Measurements from ENCODE around the gene LPXN.
"Not testable (repeated sequence)": the region's sequence is repeated elsewhere in the genome, so short reads cannot be mapped to it uniquely, and the experiment has no call there.

The LPXN gene

GRCh38 chr11:58578635-58579191, 3.1 kb upstream of the LPXN start, which contains the start of gene ZFP91:
ZFP91 (plus strand) TSS chr11:58579063; CDS start chr11:58579282, 219 bp downstream.
- DNase-seq, result peak; percentile 84 to 91

- peak; percentile 77 to 86 for DNase-seq
Observed at GRCh38 chr11:58578136-58578634, 2.5 kb upstream of the LPXN start.

GRCh38 chr11:58577555-58578135, 2.0 kb upstream of the LPXN start:
- peak in 1 of 2 experiments; percentile 37 for DNase-seq

GRCh38 chr11:58576887-58577471, 1.3 kb upstream of the LPXN start:
- no peak for DNase-seq

GRCh38 chr11:58574881-58575280, 775 bp downstream of the LPXN start:
- no peak for DNase-seq

- DNase-seq, result no peak
Observed at GRCh38 chr11:58573451-58574104, 2.1 kb downstream of the LPXN start.

GRCh38 chr11:58572906-58573305, 2.8 kb downstream of the LPXN start:
- not testable (repeated sequence) for DNase-seq

GRCh38 chr11:58567889-58568512, 7.7 kb downstream of the LPXN start:
- peak in 1 of 2 experiments; percentile 1 for DNase-seq

- DNase-seq, result no peak
Observed at GRCh38 chr11:58564231-58564630, 11.4 kb downstream of the LPXN start.

- DNase-seq, result no peak
Observed at GRCh38 chr11:58562375-58562800, 13.3 kb downstream of the LPXN start.

GRCh38 chr11:58561394-58562098, 14.1 kb downstream of the LPXN start:
- no peak for DNase-seq

GRCh38 chr11:58560842-58561241, 14.8 kb downstream of the LPXN start:
- DNase-seq, result no peak

- no peak for DNase-seq
Observed at GRCh38 chr11:58549644-58550043, 26.0 kb downstream of the LPXN start.

GRCh38 chr11:58546841-58547240, 28.8 kb downstream of the LPXN start:
- DNase-seq, result no peak

- no peak for DNase-seq
Observed at GRCh38 chr11:58531865-58532341, 43.8 kb downstream of the LPXN start.

- DNase-seq, result no peak
Observed at GRCh38 chr11:58530236-58530635, 45.4 kb downstream of the LPXN start.

- DNase-seq, result no peak
Observed at GRCh38 chr11:58527429-58527828, 48.2 kb downstream of the LPXN start.

GRCh38 chr11:58526721-58527120, 48.9 kb downstream of the LPXN start:
- no peak for DNase-seq

- no peak for DNase-seq
Observed at GRCh38 chr11:58525037-58525614, 50.5 kb downstream of the LPXN start.

GRCh38 chr11:58524232-58525036, 51.2 kb downstream of the LPXN start:
- DNase-seq, result peak; percentile 20 to 37

- peak in 1 of 2 experiments; percentile 1 for DNase-seq
Observed at GRCh38 chr11:58513747-58514367, 61.8 kb downstream of the LPXN start.
